HepG2 (cell line): ENCODE measurements around the gene STOML1. TPM values are rescaled to one million over a fixed set of nuclear protein-coding genes. Genes with fewer than 3 reads are reported as not detected.

Experiments
- ATAC-seq: fragments of 200-7000 bp; cut with Tn5 transposase; 3 replicates; pipeline ENCODE4 v1.9.1; 2020; ENCODE audit warnings: mild to moderate bottlenecking, moderate library complexity
- BruUV-seq: library from RNA; stranded (reverse); fragments of 400-500 nt; replicated peaks from 2 replicates; lab custom pipeline; 2021; lab: Mats Ljungman, UMichigan
- CTCF ChIA-PET: fragments of 300-600 bp; formaldehyde crosslinking; extraction: SDS; loops from one replicate; lab custom pipeline; 2021; ENCODE audit warnings: low total read pairs, inconsistent platforms, low intra/inter-chr PET ratio; lab: Yijun Ruan, JAX
- POLR2A ChIA-PET: fragments of 350-600 bp; sonication (Branson Sonifier 250); formaldehyde crosslinking; loops from one replicate; lab custom pipeline; 2020; ENCODE audit warnings: antibody characterized with exemption, inconsistent platforms; lab: Yijun Ruan, JAX
- DNase-seq: peaks from one replicate; pipeline ENCODE4 v3.0.0-alpha.2; 2015; ENCODE audit warnings: low spot score
- FAIRE-seq: peaks from 3 replicates; lab custom pipeline; 2011; peaks lifted over from hg19 to GRCh38; lab: Jason Lieb, UNC
- H2AFZ ChIP-seq: one replicate; pipeline ENCODE4 v1.6.1; 2011; ENCODE audit warnings: low read length, inconsistent platforms
- H3K27ac ChIP-seq: fragments of 300-600 bp; 3 replicates; pipeline ENCODE4 v1.8.0; 2011; ENCODE audit warnings: mixed run types, mild to moderate bottlenecking, mixed read lengths, low read length, inconsistent platforms; ENCODE audit not compliant: insufficient read depth; ENCODE audit errors: extremely low read length
- H3K27me3 ChIP-seq, 2 experiments: fragments of 200-600 bp in 1 of 2; 2 replicates in 1 of 2; 3 replicates in 1 of 2; pipeline versions ENCODE4 v1.6.0 to v1.8.0; 2011; ENCODE audit warnings: low read length in 2 of 2, mild to moderate bottlenecking in 2 of 2, moderate library complexity in 2 of 2, inconsistent platforms in 1 of 2; ENCODE audit not compliant: insufficient read depth in 2 of 2, control insufficient read depth in 1 of 2
- H3K36me3 ChIP-seq, 2 experiments: fragments of 200-600 bp in 1 of 2; replicated peaks in 1 of 2; 2 replicates in 1 of 2; 3 replicates in 1 of 2; pipeline versions ENCODE4 v1.5.1 to v1.8.0; 2011; ENCODE audit warnings: low read length in 2 of 2, inconsistent platforms in 1 of 2; ENCODE audit not compliant: insufficient read depth in 2 of 2, control insufficient read depth in 1 of 2
- H3K4me1 ChIP-seq: 2 replicates; pipeline ENCODE4 v1.5.1; 2012; ENCODE audit warnings: low read length, inconsistent platforms; ENCODE audit not compliant: insufficient read depth
- H3K4me2 ChIP-seq: 2 replicates; pipeline ENCODE4 v1.6.0; 2011; ENCODE audit warnings: low read depth, low read length, inconsistent platforms
- H3K4me3 ChIP-seq, 3 experiments: fragments of 200-600 bp in 1 of 3; sonication (generic), shearing (Covaris generic) in 1 of 3; replicated peaks in 1 of 3; 2 replicates each; pipeline ENCODE4 v1.5.1; 2011 to 2016; ENCODE audit warnings: low read length in 3 of 3, inconsistent platforms in 2 of 3, low read depth in 2 of 3, mild to moderate bottlenecking in 2 of 3, control low read depth in 1 of 3, mixed read lengths in 1 of 3; ENCODE audit not compliant: insufficient read depth in 1 of 3
- H3K79me2 ChIP-seq: one replicate; pipeline ENCODE4 v1.6.1; 2011; ENCODE audit warnings: low read length, inconsistent platforms; ENCODE audit not compliant: insufficient read depth
- H3K9ac ChIP-seq: 2 replicates; pipeline ENCODE4 v1.6.0; 2011; ENCODE audit warnings: mild to moderate bottlenecking, low read depth, low read length, inconsistent platforms; ENCODE audit not compliant: insufficient read depth
- H3K9me3 ChIP-seq: 2 replicates; pipeline ENCODE4 v1.5.1; 2012; ENCODE audit warnings: mild to moderate bottlenecking, low read length
- H4K20me1 ChIP-seq: 2 replicates; pipeline ENCODE4 v1.6.0; 2011; ENCODE audit warnings: inconsistent platforms, mild to moderate bottlenecking, low read length, moderate library complexity; ENCODE audit not compliant: insufficient read depth
- ADNP ChIP-seq: sonication (generic); formaldehyde crosslinking; IDR thresholded peaks from 2 replicates; pipeline ENCODE4 v1.4.0; 2020; ENCODE audit warnings: missing genetic modification reagents
- CCDC6 ChIP-seq: sonication (generic); formaldehyde crosslinking; IDR thresholded peaks from 2 replicates; pipeline ENCODE4 v1.8.1; 2022; ENCODE audit warnings: mild to moderate bottlenecking, missing genetic modification reagents, moderate library complexity
- ETV5 ChIP-seq: IDR thresholded peaks from 2 replicates; pipeline ENCODE4 v1.6.1; 2018; ENCODE audit warnings: missing biosample characterization, missing genetic modification reagents, inconsistent platforms, borderline replicate concordance
- GABPB1 ChIP-seq: IDR thresholded peaks from 2 replicates; pipeline ENCODE4 v1.6.1; 2016; ENCODE audit warnings: mild to moderate bottlenecking, missing genetic modification reagents, moderate library complexity, missing compliant biosample characterization
- HNF4G ChIP-seq, 2 experiments: sonication (generic) in 1 of 2; formaldehyde crosslinking in 1 of 2; IDR thresholded peaks; 2 replicates each; pipeline versions ENCODE4 v1.4.0 to v1.6.1; 2011 to 2020; ENCODE audit warnings: borderline replicate concordance in 2 of 2, low read depth in 2 of 2, mild to moderate bottlenecking in 2 of 2, low read length in 1 of 2, missing genetic modification reagents in 1 of 2, moderate library complexity in 1 of 2
- KDM4B ChIP-seq: sonication (generic); formaldehyde crosslinking; IDR thresholded peaks from 2 replicates; pipeline ENCODE4 v1.4.0; 2020; ENCODE audit warnings: missing genetic modification reagents
- KDM6A ChIP-seq: IDR thresholded peaks from 2 replicates; pipeline ENCODE4 v1.6.1; 2016; ENCODE audit warnings: low read depth
- MAZ ChIP-seq, 2 experiments: sonication (generic) in 1 of 2; formaldehyde crosslinking in 1 of 2; IDR thresholded peaks; 2 replicates each; pipeline versions ENCODE4 v1.5.0 to v1.6.1; 2012 to 2020; ENCODE audit warnings: low read depth in 2 of 2, mild to moderate bottlenecking in 2 of 2, borderline replicate concordance in 1 of 2, improper control_type of control experiment in 1 of 2, low read length in 1 of 2, missing genetic modification reagents in 1 of 2, moderate library complexity in 1 of 2
- PPARG ChIP-seq: conservative IDR thresholded peaks from 2 replicates; pipeline ENCODE4 v1.6.1; 2016; ENCODE audit warnings: missing biosample characterization, missing genetic modification reagents
- SAFB2 ChIP-seq: sonication (generic); formaldehyde crosslinking; IDR thresholded peaks from 2 replicates; pipeline ENCODE4 v1.5.1; 2020; ENCODE audit warnings: missing genetic modification reagents, low read depth, mild to moderate bottlenecking, borderline replicate concordance
- ZNF24 ChIP-seq: fragments of 450-650 bp; IDR thresholded peaks from 2 replicates; pipeline ENCODE4 v1.6.1; 2017; ENCODE audit warnings: antibody characterized with exemption, mild to moderate bottlenecking
- ZNF556 ChIP-seq: sonication (generic); formaldehyde crosslinking; IDR thresholded peaks from 2 replicates; pipeline ENCODE4 v1.4.0; 2020; ENCODE audit warnings: mild to moderate bottlenecking, missing genetic modification reagents, borderline replicate concordance
- ZNF567 ChIP-seq: sonication (generic); formaldehyde crosslinking; IDR thresholded peaks from 2 replicates; pipeline ENCODE4 v1.8.1; 2023; ENCODE audit warnings: mild to moderate bottlenecking, missing genetic modification reagents, borderline replicate concordance
- ZNF737 ChIP-seq: sonication (generic); formaldehyde crosslinking; IDR thresholded peaks from 2 replicates; pipeline ENCODE4 v1.5.0; 2020; ENCODE audit warnings: missing genetic modification reagents, mild to moderate bottlenecking, borderline replicate concordance
- WGBS: methylation state at CpG from one replicate; pipeline ENCODE4 v1.1.6; 2017; ENCODE audit warnings: low lambda C conversion rate; 5-methylcytosine and 5-hydroxymethylcytosine counted together
- in situ Hi-C: cut with HindIII; loops from 2 replicates; pipeline ENCODE4 v1.10.0; 2017; ENCODE audit warnings: low pct_unique_long_range_greater_than_20kb; ENCODE audit not compliant: extremely low pct_ligation_motif_present
- intact Hi-C: fragments of 100-400 bp; cut with micrococcal nuclease; formaldehyde crosslinking; loops from one replicate; pipeline ENCODE4 v1.10.0; 2022; ENCODE audit not compliant: unreplicated experiment
- polyA plus RNA-seq, 8 experiments: library from polyadenylated mRNA; depleted of rRNA in 3 of 8; stranded (reverse) in 7 of 8; unstranded in 1 of 8; fragments of >200 nt; fragmentation: Illumina TruSeq in 4 of 8; extraction: Trizol in 4 of 8; gene quantifications; 2 replicates each; pipeline versions ENCODE4 v1.2.1 to v1.2.3, GENCODE V29; 2011 to 2016; ENCODE audit warnings: low read depth in 4 of 8, missing spikeins in 1 of 8, mixed read lengths in 1 of 8; ENCODE audit not compliant: insufficient read depth in 1 of 8
- total RNA-seq, 5 experiments: library from RNA; depleted of rRNA; stranded (reverse); fragments of >200 nt; fragmentation: Illumina TruSeq; extraction: Trizol; gene quantifications; 2 replicates each; pipeline ENCODE4 v1.2.3, GENCODE V29; 2016; ENCODE audit warnings: low read depth in 1 of 5
- TF ChIP-seq, protein P1 (sequence below): sonication (generic); formaldehyde crosslinking; IDR thresholded peaks from 2 replicates; pipeline ENCODE4 v1.4.0; 2020; ENCODE audit warnings: mild to moderate bottlenecking, missing genetic modification reagents
- TF ChIP-seq, protein P2 (sequence below): sonication (generic); formaldehyde crosslinking; IDR thresholded peaks from 2 replicates; pipeline ENCODE4 v1.5.0; 2020; ENCODE audit warnings: mild to moderate bottlenecking, missing genetic modification reagents
- TF ChIP-seq, protein P3 (sequence below): sonication (generic); formaldehyde crosslinking; IDR thresholded peaks from 2 replicates; pipeline ENCODE4 v1.4.0; 2020; ENCODE audit warnings: missing genetic modification reagents

STOML1 gene
- total and polyA plus RNA-seq, 2 of the 13 experiments (the other 11 are each of a cell fraction or from before 2014, with no cell fraction given), result 3.5 to 3.7 TPM

DNA sequence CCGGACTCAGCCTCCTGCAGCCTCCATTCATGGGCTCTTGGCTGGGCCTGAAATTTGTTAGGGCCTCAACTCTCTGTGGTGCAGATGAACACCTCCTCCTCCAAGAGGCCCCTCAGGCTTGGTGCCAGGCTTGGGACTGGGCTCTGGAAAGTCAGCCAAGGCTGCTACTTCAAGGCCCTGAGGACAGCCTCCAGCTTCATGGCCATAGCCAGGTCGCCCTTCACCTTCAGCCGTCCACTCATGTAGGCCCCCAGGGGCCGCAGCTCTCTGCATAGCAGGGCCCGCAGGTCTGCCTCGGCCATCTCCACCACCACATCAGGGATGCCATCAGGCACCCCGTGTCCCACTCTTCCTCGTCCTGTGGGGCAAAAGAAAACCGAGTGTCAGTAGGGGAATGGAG, 8.3 kb downstream of the STOML1 start (continued):
- TF ChIP-seq, protein P1, sequence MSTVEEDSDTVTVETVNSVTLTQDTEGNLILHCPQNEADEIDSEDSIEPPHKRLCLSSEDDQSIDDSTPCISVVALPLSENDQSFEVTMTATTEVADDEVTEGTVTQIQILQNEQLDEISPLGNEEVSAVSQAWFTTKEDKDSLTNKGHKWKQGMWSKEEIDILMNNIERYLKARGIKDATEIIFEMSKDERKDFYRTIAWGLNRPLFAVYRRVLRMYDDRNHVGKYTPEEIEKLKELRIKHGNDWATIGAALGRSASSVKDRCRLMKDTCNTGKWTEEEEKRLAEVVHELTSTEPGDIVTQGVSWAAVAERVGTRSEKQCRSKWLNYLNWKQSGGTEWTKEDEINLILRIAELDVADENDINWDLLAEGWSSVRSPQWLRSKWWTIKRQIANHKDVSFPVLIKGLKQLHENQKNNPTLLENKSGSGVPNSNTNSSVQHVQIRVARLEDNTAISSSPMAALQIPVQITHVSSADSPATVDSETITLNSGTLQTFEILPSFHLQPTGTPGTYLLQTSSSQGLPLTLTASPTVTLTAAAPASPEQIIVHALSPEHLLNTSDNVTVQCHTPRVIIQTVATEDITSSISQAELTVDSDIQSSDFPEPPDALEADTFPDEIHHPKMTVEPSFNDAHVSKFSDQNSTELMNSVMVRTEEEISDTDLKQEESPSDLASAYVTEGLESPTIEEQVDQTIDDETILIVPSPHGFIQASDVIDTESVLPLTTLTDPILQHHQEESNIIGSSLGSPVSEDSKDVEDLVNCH (CRISPR knock-in tag), result no peak
- no peak for TF ChIP-seq ADNP
- TF ChIP-seq SAFB2, result no peak
- TF ChIP-seq GABPB1 (CRISPR knock-in tag), result no peak
- no peak for TF ChIP-seq ZNF556 (CRISPR knock-in tag)

DNA sequence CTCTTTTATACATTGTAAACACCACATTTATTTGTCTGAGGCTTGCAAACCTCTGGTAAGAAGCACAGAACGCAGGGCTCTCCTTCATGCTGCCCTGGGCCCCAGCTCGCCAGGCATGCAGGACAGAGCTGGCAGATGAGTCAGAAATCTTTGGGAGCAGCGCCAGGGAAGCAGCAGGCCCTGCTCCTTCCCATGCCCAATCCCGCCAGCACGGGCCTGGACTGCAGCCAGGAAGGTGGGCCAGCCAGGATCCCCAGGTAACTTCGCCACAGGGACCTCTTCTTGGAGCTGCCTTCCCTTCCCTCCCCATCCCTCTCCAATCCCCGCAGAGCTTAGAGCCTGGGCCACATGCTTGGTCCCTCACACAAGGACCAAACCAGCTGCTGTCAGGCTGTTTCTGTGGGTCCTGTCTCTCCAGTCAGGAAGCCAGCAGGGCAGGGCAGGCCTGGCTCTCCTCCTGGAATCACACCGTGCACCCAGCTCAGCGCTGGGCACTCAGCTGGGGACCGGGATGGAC, 8.8 kb downstream of the STOML1 start:
- H3K79me2 ChIP-seq, result no peaks in the 10 kb centered on the region
- no peak overlapping the region for H3K4me2 ChIP-seq
- no peak overlapping the region for H3K27ac ChIP-seq
- no peak overlapping the region for H3K9ac ChIP-seq
- BruUV-seq, result no TSS peak
- in situ Hi-C loops (no loop called here), intact Hi-C loops (no loop called here)
- no peaks in the 10 kb centered on the region for H3K9me3 ChIP-seq
- ChIA-PET POLR2A (no interaction called here), CTCF (no interaction called here)
- H2AFZ ChIP-seq, result no peak overlapping the region
- no peak for DNase-seq
- 45% methylated on average over 2 of the region's 10 CpGs for WGBS
- no peaks in the 10 kb centered on the region; a peak in 1 of 5 replicates for H3K36me3 ChIP-seq
- no peaks in the 10 kb centered on the region for H3K4me1 ChIP-seq
- no peaks in the 10 kb centered on the region for H4K20me1 ChIP-seq
- FAIRE-seq, result no peak
- H3K4me3 ChIP-seq, result no peak overlapping the region
- H3K27me3 ChIP-seq, result no peaks in the 10 kb centered on the region; a peak in 1 of 5 replicates
- ATAC-seq, result no peak
- no peak for TF ChIP-seq KDM4B
- TF ChIP-seq ZNF24, result no peak
- no peak for TF ChIP-seq KDM6A
- TF ChIP-seq HNF4G (IDR thresholded peaks at IDR 0.05; ENCODE audit: borderline replicate concordance, low read depth, low read length), result no peak
- no peak for TF ChIP-seq HNF4G (CRISPR knock-in tag; IDR thresholded peaks at IDR 0.05; ENCODE audit: borderline replicate concordance, low read depth)
- no peak for TF ChIP-seq PPARG
- no peak for TF ChIP-seq CCDC6 (CRISPR knock-in tag)
- TF ChIP-seq MAZ (IDR thresholded peaks at IDR 0.05; ENCODE audit: borderline replicate concordance, low read depth, low read length), result no peak
- TF ChIP-seq MAZ (CRISPR knock-in tag; IDR thresholded peaks at IDR 0.05; ENCODE audit: low read depth), result no peak
- no peak for TF ChIP-seq ETV5 (CRISPR knock-in tag)
- TF ChIP-seq, protein P2, sequence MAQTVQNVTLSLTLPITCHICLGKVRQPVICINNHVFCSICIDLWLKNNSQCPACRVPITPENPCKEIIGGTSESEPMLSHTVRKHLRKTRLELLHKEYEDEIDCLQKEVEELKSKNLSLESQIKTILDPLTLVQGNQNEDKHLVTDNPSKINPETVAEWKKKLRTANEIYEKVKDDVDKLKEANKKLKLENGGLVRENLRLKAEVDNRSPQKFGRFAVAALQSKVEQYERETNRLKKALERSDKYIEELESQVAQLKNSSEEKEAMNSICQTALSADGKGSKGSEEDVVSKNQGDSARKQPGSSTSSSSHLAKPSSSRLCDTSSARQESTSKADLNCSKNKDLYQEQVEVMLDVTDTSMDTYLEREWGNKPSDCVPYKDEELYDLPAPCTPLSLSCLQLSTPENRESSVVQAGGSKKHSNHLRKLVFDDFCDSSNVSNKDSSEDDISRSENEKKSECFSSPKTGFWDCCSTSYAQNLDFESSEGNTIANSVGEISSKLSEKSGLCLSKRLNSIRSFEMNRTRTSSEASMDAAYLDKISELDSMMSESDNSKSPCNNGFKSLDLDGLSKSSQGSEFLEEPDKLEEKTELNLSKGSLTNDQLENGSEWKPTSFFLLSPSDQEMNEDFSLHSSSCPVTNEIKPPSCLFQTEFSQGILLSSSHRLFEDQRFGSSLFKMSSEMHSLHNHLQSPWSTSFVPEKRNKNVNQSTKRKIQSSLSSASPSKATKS (CRISPR knock-in tag), result no peak
- TF ChIP-seq, protein P3, sequence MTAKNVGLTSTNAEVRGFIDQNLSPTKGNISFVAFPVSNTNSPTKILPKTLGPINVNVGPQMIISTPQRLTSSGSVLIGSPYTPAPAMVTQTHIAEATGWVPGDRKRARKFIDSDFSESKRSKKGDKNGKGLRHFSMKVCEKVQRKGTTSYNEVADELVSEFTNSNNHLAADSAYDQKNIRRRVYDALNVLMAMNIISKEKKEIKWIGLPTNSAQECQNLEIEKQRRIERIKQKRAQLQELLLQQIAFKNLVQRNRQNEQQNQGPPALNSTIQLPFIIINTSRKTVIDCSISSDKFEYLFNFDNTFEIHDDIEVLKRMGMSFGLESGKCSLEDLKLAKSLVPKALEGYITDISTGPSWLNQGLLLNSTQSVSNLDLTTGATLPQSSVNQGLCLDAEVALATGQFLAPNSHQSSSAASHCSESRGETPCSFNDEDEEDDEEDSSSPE (CRISPR knock-in tag), result no peak
- TF ChIP-seq ZNF737, result no peak
- no peak for TF ChIP-seq ZNF567
